Spleen (tissue), 11 donors: Measurements from ENCODE around the gene HPCAL4. TPM values are rescaled to one million over a fixed set of nuclear protein-coding genes. Genes with fewer than 3 reads are reported as not detected.

Experiments used
- DNase-seq: peaks from one replicate; pipeline ENCODE4 v3.0.0-alpha.2; 2020
- H3K27ac ChIP-seq, 8 donors: fragments of 200-600 bp; sonication (generic) in 7 of 8; 1 replicate in 4 of 8; 2 replicates in 4 of 8; pipeline versions ENCODE4 v1.5.0 to v1.8.0; 2016 to 2021; ENCODE audit warnings: inconsistent platforms in 4 of 8, mild to moderate bottlenecking in 4 of 8, moderate library complexity in 1 of 8
- H3K27me3 ChIP-seq, 7 donors: fragments of 200-600 bp; sonication (generic) in 6 of 7; replicated peaks in 1 of 7; 1 replicate in 4 of 7; 2 replicates in 3 of 7; pipeline versions ENCODE4 v1.5.0 to v1.8.0; 2016 to 2021; ENCODE audit warnings: inconsistent platforms in 3 of 7, mild to moderate bottlenecking in 1 of 7
- H3K36me3 ChIP-seq, 6 donors: fragments of 200-600 bp; sonication (generic) in 5 of 6; 1 replicate in 4 of 6; 2 replicates in 2 of 6; pipeline versions ENCODE4 v1.5.0 to v1.8.0; 2016 to 2021; ENCODE audit warnings: inconsistent platforms in 2 of 6
- H3K4me1 ChIP-seq, 6 donors: fragments of 200-600 bp; sonication (generic) in 5 of 6; 1 replicate in 3 of 6; 2 replicates in 3 of 6; pipeline versions ENCODE4 v1.5.0 to v1.8.0; 2016 to 2021; ENCODE audit warnings: inconsistent platforms in 3 of 6
- H3K4me3 ChIP-seq, 8 donors: fragments of 200-600 bp; sonication (generic) in 7 of 8; 1 replicate in 4 of 8; 2 replicates in 4 of 8; pipeline versions ENCODE4 v1.5.0 to v1.8.0; 2016 to 2021; ENCODE audit warnings: inconsistent platforms in 4 of 8, mild to moderate bottlenecking in 4 of 8, moderate library complexity in 2 of 8
- H3K9me3 ChIP-seq, 8 donors: fragments of 200-600 bp; sonication (generic) in 7 of 8; 1 replicate in 4 of 8; 2 replicates in 4 of 8; pipeline versions ENCODE4 v1.5.0 to v1.8.0; 2016 to 2021; ENCODE audit warnings: inconsistent platforms in 4 of 8
- CTCF ChIP-seq, 11 experiments: fragments of 200-600 bp in 7 of 11; fragments of 450-650 bp in 4 of 11; sonication (generic) in 4 of 11; IDR thresholded peaks in 8 of 11; conservative IDR thresholded peaks in 3 of 11; 1 replicate in 7 of 11; 2 replicates in 4 of 11; pipeline versions ENCODE4 v1.4.0 to v1.8.0; 2016 to 2021; ENCODE audit warnings: antibody characterized with exemption in 11 of 11, inconsistent platforms in 4 of 11, mild to moderate bottlenecking in 1 of 11
- POLR2A ChIP-seq, 3 donors: fragments of 450-650 bp; IDR thresholded peaks; one replicate each; pipeline ENCODE4 v1.5.1; 2017; ENCODE audit warnings: antibody characterized with exemption in 3 of 3, mild to moderate bottlenecking in 1 of 3
- POLR2AphosphoS5 ChIP-seq, 3 donors: sonication (generic); formaldehyde crosslinking; IDR thresholded peaks; one replicate each; pipeline ENCODE4 v1.5.1; 2017; ENCODE audit warnings: antibody characterized with exemption in 3 of 3
- WGBS, 5 donors: extraction: QIAGEN DNeasy Blood & Tissue Kit in 3 of 5; methylation state at CpG; one replicate each; pipeline versions ENCODE4 v1.1.5 to v1.1.7; 2013 to 2018; 5-methylcytosine and 5-hydroxymethylcytosine counted together
- intact Hi-C: fragments of 100-400 bp; cut with DNase I; formaldehyde crosslinking; loops from one replicate; pipeline ENCODE4 v1.15.0; 2023; ENCODE audit warnings: low total_unique reads
- polyA plus RNA-seq, 3 donors: library from polyadenylated mRNA; stranded (reverse); fragments of 200-250 nt; gene quantifications; one replicate each; pipeline ENCODE4 v1.2.1, GENCODE V29; 2013
- total RNA-seq, 7 donors: library from RNA; depleted of rRNA in 3 of 7; stranded (reverse); fragments of >200 nt in 3 of 7; fragmentation: NEBNext Ultra II Directional in 4 of 7; extraction: Animal tissue kit (Norgen Biotek cat#: 25700) in 4 of 7; gene quantifications; one replicate each; pipeline versions ENCODE4 v1.1.0 to v1.2.1, GENCODE V29; 2016 to 2021
- donor health status: healthy with polysubstance abuse.
- donor health status: DM: no; HTN: no; CAD: no; lungs with moderate emphysema.
- donor health status: DM: no; HTN: no; CAD: no.
- donor health status: Bipolar disorder and iron deficiency.
- donor health status: healthy.
- donor health status: DM: no; HTN: no; CAD: no.
- donor health status: DM: yes; HTN: yes; CAD: no.

The HPCAL4 gene
- total and polyA plus RNA-seq, 10 donors, result 0.10 to 0.70 (median 0.39) TPM

- no peak overlapping the region for H3K4me3 ChIP-seq
- H3K27me3 ChIP-seq, result peaks cover 0 to 10% (median 0%) of the 10 kb centered on the region in 7 donors
- DNase-seq, result no peak
- no peaks in the 10 kb centered on the region for H3K4me1 ChIP-seq
- intact Hi-C loops, result no loop called here
- 83 to 95% (median 92%) methylated on average over 1 of the region's 1 CpG for WGBS, 5 donors
- H3K9me3 ChIP-seq, result no peaks in the 10 kb centered on the region
- no peak for TF ChIP-seq CTCF (IDR thresholded peaks at IDR 0.05 in 8 of 11, conservative IDR thresholded peaks at IDR 0.05 in 3 of 11)
- no peak for TF ChIP-seq POLR2AphosphoS5 (IDR thresholded peaks at IDR 0.05)
- TF ChIP-seq POLR2A (IDR thresholded peaks at IDR 0.05), result no peak
- no peaks in the 10 kb centered on the region for H3K36me3 ChIP-seq
- no peak overlapping the region for H3K27ac ChIP-seq
Measured at GRCh38 chr1:39662861-39663260, 28.4 kb downstream of the HPCAL4 start.

DNA sequence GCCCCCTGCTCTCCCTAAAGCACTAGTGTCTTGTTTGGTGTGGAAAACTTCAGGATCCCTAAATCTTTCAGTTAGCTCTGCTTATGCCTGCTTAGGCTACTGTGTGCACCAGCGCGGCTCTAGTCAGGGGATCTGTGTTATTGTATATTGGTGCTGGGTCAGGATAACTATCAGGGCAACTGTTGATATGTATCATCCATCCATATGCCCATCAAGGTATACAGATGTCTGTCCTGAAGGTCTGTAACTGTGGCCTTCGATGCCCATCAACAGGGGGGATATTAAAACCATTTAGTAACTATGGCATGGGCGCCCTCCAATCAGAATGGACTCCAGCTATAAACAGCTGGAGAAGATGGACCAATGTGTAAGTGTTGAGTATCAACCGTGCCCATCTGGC is 31.7 kb downstream of the HPCAL4 start:
- 78 to 91% (median 84%) methylated on average over 4 to 5 of the region's 5 CpGs for WGBS, 5 donors
- Histone ChIP-seq H3K27me3 (peaks cover 0 to 4% (median 0%) of the 10 kb centered on the region in 7 donors), H3K4me3 (no peak overlapping the region), H3K27ac (no peak overlapping the region), H3K36me3 (no peaks in the 10 kb centered on the region), H3K4me1 (no peaks in the 10 kb centered on the region), H3K9me3 (no peaks in the 10 kb centered on the region)
- no peak for TF ChIP-seq CTCF (IDR thresholded peaks at IDR 0.05 in 8 of 11, conservative IDR thresholded peaks at IDR 0.05 in 3 of 11)
- no peak for DNase-seq
- intact Hi-C loops, result no loop called here

GRCh38 chr1:39659110-39659509 is 32.1 kb downstream of the HPCAL4 start:
- Histone ChIP-seq H3K9me3 (no peaks in the 10 kb centered on the region), H3K4me1 (no peaks in the 10 kb centered on the region), H3K27ac (no peak overlapping the region), H3K27me3 (peaks cover 0 to 8% (median 0%) of the 10 kb centered on the region in 7 donors), H3K4me3 (no peak overlapping the region), H3K36me3 (no peaks in the 10 kb centered on the region)
- DNase-seq, result no peak
- 93 to 96% (median 94%) methylated on average over 9 to 12 of the region's 12 CpGs for WGBS, 5 donors
- TF ChIP-seq CTCF (IDR thresholded peaks at IDR 0.05 in 8 of 11, conservative IDR thresholded peaks at IDR 0.05 in 3 of 11) (no peak), POLR2AphosphoS5 (IDR thresholded peaks at IDR 0.05) (no peak), POLR2A (IDR thresholded peaks at IDR 0.05) (no peak)
- intact Hi-C loops, result no loop called here

DNA sequence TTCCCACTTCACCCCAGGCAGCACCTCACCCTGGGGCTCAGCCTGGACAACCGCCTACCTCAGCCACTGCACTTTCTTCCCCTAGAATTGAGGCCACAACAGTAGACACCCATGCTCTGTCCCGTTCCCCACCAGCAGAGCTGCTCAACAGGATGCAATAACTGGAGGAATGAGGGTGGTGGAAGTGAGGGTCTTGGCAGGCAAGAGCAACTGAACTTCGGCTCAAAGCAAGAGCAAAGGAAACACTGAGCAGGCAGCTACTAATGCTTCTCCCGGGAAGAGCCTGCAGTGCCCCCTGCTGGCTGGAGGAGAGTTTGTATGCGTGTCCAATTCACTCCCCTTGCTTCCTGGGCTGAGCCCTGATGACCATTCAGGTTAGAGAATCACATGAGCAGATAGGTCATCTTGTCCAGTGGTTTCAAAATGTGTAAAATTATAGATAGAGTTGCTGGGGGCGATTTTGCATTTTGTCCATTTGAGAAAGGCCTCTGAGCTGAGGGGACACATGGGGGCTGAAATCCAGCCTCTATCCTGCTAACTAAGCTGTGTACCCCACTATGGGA is 33.2 kb downstream of the HPCAL4 start:
- H3K27ac ChIP-seq, result no peak overlapping the region

More for the DNA sequence above, 33.2 kb downstream of the HPCAL4 start:
- H3K4me3 ChIP-seq, result no peak overlapping the region
- no peaks in the 10 kb centered on the region for H3K36me3 ChIP-seq
- intact Hi-C loops, result no loop called here
- H3K4me1 ChIP-seq, result peaks cover 0 to 9% (median 3%) of the 10 kb centered on the region in 6 donors
- no peaks in the 10 kb centered on the region for H3K9me3 ChIP-seq
- peak; percentile 21 to 82 (median 62) for TF ChIP-seq CTCF (IDR thresholded peaks at IDR 0.05 in 8 of 11, conservative IDR thresholded peaks at IDR 0.05 in 3 of 11)
- TF ChIP-seq POLR2A (IDR thresholded peaks at IDR 0.05), result no peak
- TF ChIP-seq POLR2AphosphoS5 (IDR thresholded peaks at IDR 0.05), result no peak
- H3K27me3 ChIP-seq, result peaks cover 0 to 13% (median 0%) of the 10 kb centered on the region in 7 donors
- 21 to 40% (median 28%) methylated on average over 4 to 6 of the region's 6 CpGs for WGBS, 5 donors
- DNase-seq, result peak; percentile 84
